ENCODE data around the gene IGFN1. TPM values are rescaled to one million over a fixed set of nuclear protein-coding genes. Genes with fewer than 3 reads are reported as not detected.

The IGFN1 gene
- total and polyA plus RNA-seq, 2 of the 8 experiments (the other 6 are each of a cell fraction or from before 2014, with no cell fraction given): not detected

- H3K23me2 ChIP-seq (ENCODE audit: low read depth, low read length): peaks cover 1% of the 10 kb centered on the region; the same call in 1 of the 2 replicates
- no peak overlapping the region for H3K23ac ChIP-seq (ENCODE audit: insufficient read length)
- H3K9me3 ChIP-seq (ENCODE audit: insufficient read depth in 2 of 2, low read depth in 1 of 2, low read length in 1 of 2): no peaks in the 10 kb centered on the region
- no peak overlapping the region for H2BK15ac ChIP-seq (ENCODE audit: low read length)
- no peaks in the 10 kb centered on the region for H3K4me1 ChIP-seq (replicated peaks in 1 of 4; ENCODE audit: control insufficient read depth in 3 of 4, insufficient read depth in 4 of 4, low read length in 3 of 4)
- no peaks in the 10 kb centered on the region for H4K20me1 ChIP-seq (replicated peaks in 1 of 2; ENCODE audit: control insufficient read depth in 1 of 2, insufficient read depth in 2 of 2, low read length in 2 of 2)
- no peak overlapping the region for H3K14ac ChIP-seq (ENCODE audit: insufficient read length)
- no peak overlapping the region for H4K91ac ChIP-seq (replicated peaks; ENCODE audit: insufficient read length, low read length)
- 75% methylated on average over 4 of the region's 4 CpGs; no CpG with 5 or more reads in 1 of the 2 experiments for WGBS, 2 experiments (ENCODE audit: extremely low coverage in 1 of 2, insufficient coverage in 1 of 2, insufficient read length in 1 of 2, insufficient replicate concordance in 2 of 2, low coverage in 1 of 2, low lambda C conversion rate in 2 of 2, missing lambda C conversion rate in 1 of 2)
- H3K4me2 ChIP-seq (ENCODE audit: insufficient read depth in 1 of 2, low read depth in 2 of 2, low read length in 2 of 2): no peak overlapping the region
- FAIRE-seq (no peak), DNase-seq (ENCODE audit: low read depth in 1 of 2, low spot score in 2 of 2) (no peak)
- ChIA-PET CTCF (ENCODE audit: partially characterized antibody) (interaction anchor here (1.2 kb wide), 1 partner anchor 90 kb away, joined by 4 read pairs; no protein-coding TSS in a partner anchor), POLR2A (ENCODE audit: partially characterized antibody) (interaction anchor here (1.3 kb wide), 1 partner anchor 23 kb away, joined by 3 read pairs; no protein-coding TSS in a partner anchor)
- no peak overlapping the region for H2AK5ac ChIP-seq (ENCODE audit: low read depth, low read length)
- H2BK12ac ChIP-seq (ENCODE audit: low read depth, low read length): no peak overlapping the region
- H3K27ac ChIP-seq (ENCODE audit: low read depth, low read length): no peak overlapping the region
- H2AFZ ChIP-seq (ENCODE audit: low read length): no peak overlapping the region
- H2BK20ac ChIP-seq (ENCODE audit: low read length): no peak overlapping the region
- no peaks in the 10 kb centered on the region for H3K79me1 ChIP-seq (ENCODE audit: low read depth, low read length)
- H3K4me3 ChIP-seq (ENCODE audit: extremely low read depth in 1 of 4, insufficient read depth in 2 of 4, low read depth in 3 of 4, low read length in 4 of 4): no peak overlapping the region
- no peak overlapping the region for H2BK5ac ChIP-seq (ENCODE audit: low read depth, low read length)
- H3K36me3 ChIP-seq (ENCODE audit: control insufficient read depth in 2 of 4, insufficient read depth in 4 of 4, low read length in 3 of 4): no peaks in the 10 kb centered on the region
- H4K5ac ChIP-seq (ENCODE audit: insufficient read length, low read depth, low read length): no peak overlapping the region
- H3K56ac ChIP-seq (replicated peaks; ENCODE audit: insufficient read length, low read depth, low read length): no peak overlapping the region
- no peak overlapping the region for H4K8ac ChIP-seq (ENCODE audit: extremely low read depth, insufficient read depth, low read length)
- H3K4ac ChIP-seq (replicated peaks; ENCODE audit: insufficient read length, low read depth, low read length): no peak overlapping the region
- no peak overlapping the region for H3K18ac ChIP-seq (ENCODE audit: extremely low read depth, low read length)
- no peak overlapping the region for H2BK120ac ChIP-seq (replicated peaks; ENCODE audit: low read depth, low read length)
- H3K27me3 ChIP-seq (replicated peaks in 1 of 4; ENCODE audit: control insufficient read depth in 3 of 4, extremely low read depth in 1 of 4, insufficient read depth in 3 of 4, low read length in 3 of 4): no peaks in the 10 kb centered on the region; a peak in 2 of 7 replicates
- H3K9ac ChIP-seq (replicated peaks in 1 of 4; ENCODE audit: extremely low read depth in 1 of 4, low read depth in 3 of 4, low read length in 3 of 4): no peak overlapping the region
- H3K79me2 ChIP-seq (ENCODE audit: control insufficient read depth in 1 of 2, insufficient read depth in 2 of 2, low read length in 2 of 2): no peaks in the 10 kb centered on the region
- TF ChIP-seq SIX5 (IDR thresholded peaks at IDR 0.05; ENCODE audit: low read depth, low read length): no peak
- no peak for TF ChIP-seq SP2 (IDR thresholded peaks at IDR 0.05; ENCODE audit: low read length)
- no peak for TF ChIP-seq TBP (IDR thresholded peaks at IDR 0.05; ENCODE audit: low read depth, low read length)
- TF ChIP-seq HDAC6 (IDR thresholded peaks at IDR 0.05; ENCODE audit: low read depth, low read length): no peak
- TF ChIP-seq, protein P1, sequence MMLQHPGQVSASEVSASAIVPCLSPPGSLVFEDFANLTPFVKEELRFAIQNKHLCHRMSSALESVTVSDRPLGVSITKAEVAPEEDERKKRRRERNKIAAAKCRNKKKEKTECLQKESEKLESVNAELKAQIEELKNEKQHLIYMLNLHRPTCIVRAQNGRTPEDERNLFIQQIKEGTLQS (IDR thresholded peaks at IDR 0.05; ENCODE audit: insufficient read depth, low read depth, low read length): no peak
- TF ChIP-seq ZNF274 (IDR thresholded peaks at IDR 0.05; ENCODE audit: borderline replicate concordance, extremely low read depth, low read length): no peak
- no peak for TF ChIP-seq CBX5 (IDR thresholded peaks at IDR 0.05; ENCODE audit: low read depth, low read length)
- TF ChIP-seq NRF1 (IDR thresholded peaks at IDR 0.05; ENCODE audit: low read depth, low read length): no peak
- no peak for TF ChIP-seq POLR2A (IDR thresholded peaks at IDR 0.05; ENCODE audit: control extremely low read depth in 1 of 2, low read depth in 2 of 2, low read length in 2 of 2)
- TF ChIP-seq SP1 (IDR thresholded peaks at IDR 0.05; ENCODE audit: low read depth, low read length): no peak
- TF ChIP-seq EP300 (IDR thresholded peaks at IDR 0.05; ENCODE audit: borderline replicate concordance in 1 of 2, low read depth in 2 of 2, low read length in 2 of 2): no peak
- TF ChIP-seq FOSL1 (IDR thresholded peaks at IDR 0.05; ENCODE audit: insufficient read depth, low read depth, low read length): no peak
- TF ChIP-seq RXRA (IDR thresholded peaks at IDR 0.05; ENCODE audit: insufficient read depth, low read depth, low read length): no peak
- TF ChIP-seq SUZ12 (IDR thresholded peaks at IDR 0.05; ENCODE audit: low read length): no peak
- no peak for TF ChIP-seq RBBP5 (IDR thresholded peaks at IDR 0.05; ENCODE audit: borderline replicate concordance, low read depth, low read length)
Observed at GRCh38 chr1:201163707-201164106, 26.9 kb upstream of the IGFN1 start.

Measured in H1 (cell line).